ENCODE results near the gene NRXN3. TPM values are rescaled to one million over a fixed set of nuclear protein-coding genes. Genes with fewer than 3 reads are reported as not detected.

NRXN3 gene
- total and polyA plus RNA-seq, 8 donors, result 0.53 to 2.5 (median 1.5) TPM

DNA sequence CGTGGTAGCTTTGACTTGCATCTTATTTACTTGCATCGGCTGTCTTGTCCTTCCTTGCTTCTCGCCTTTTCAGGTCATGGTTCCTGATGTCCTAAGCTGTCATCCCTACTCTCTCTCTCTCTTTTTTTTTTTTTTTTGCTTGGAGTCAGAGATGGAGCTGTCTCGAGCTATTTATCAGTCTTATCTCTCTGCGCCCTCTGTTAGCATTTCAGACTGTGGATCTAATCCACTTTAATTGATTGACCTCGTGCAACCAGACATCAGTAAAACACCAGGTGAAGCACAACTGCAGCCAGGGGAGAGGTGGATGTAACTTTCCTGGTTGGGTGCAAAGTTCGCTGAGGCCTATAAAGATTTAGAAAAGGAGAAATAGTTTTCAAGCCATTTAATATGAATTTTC is 1486.3 kb downstream of the NRXN3 start:
- H3K4me3 ChIP-seq, result no peak overlapping the region
- ATAC-seq (no peak), DNase-seq (no peak), FAIRE-seq (no peak)
- TF ChIP-seq, protein P1, sequence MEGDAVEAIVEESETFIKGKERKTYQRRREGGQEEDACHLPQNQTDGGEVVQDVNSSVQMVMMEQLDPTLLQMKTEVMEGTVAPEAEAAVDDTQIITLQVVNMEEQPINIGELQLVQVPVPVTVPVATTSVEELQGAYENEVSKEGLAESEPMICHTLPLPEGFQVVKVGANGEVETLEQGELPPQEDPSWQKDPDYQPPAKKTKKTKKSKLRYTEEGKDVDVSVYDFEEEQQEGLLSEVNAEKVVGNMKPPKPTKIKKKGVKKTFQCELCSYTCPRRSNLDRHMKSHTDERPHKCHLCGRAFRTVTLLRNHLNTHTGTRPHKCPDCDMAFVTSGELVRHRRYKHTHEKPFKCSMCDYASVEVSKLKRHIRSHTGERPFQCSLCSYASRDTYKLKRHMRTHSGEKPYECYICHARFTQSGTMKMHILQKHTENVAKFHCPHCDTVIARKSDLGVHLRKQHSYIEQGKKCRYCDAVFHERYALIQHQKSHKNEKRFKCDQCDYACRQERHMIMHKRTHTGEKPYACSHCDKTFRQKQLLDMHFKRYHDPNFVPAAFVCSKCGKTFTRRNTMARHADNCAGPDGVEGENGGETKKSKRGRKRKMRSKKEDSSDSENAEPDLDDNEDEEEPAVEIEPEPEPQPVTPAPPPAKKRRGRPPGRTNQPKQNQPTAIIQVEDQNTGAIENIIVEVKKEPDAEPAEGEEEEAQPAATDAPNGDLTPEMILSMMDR (IDR thresholded peaks at IDR 0.05), result no peak
- no peaks in the 10 kb centered on the region for H3K9me3 ChIP-seq
- intact Hi-C loops (cut with DNase I), result no loop called here
- no peak overlapping the region for H3K27ac ChIP-seq
- H3K36me3 ChIP-seq, result no peaks in the 10 kb centered on the region
- no peaks in the 10 kb centered on the region for H3K27me3 ChIP-seq
- no peaks in the 10 kb centered on the region for H3K4me1 ChIP-seq
- WGBS, 2 donors, result 49 to 56% methylated on average over 7 of the region's 7 CpGs

DNA sequence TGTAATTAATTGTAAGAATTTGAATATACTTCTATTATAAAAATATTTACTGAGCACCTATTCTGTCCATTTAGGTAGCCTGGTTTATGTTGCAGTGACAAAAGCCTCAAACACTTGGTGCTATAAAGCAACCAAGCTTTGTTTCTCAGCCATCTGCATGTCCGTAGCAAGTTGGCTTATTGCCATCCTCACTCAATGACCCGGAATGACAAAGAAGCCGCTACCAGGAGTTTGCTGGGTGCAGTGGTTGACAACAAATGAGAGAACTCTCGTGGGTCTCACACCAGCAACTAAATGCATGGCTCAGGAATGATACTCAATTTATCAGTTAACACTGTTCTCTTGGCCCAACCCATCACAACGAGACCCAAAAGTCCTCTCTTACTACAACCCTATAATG is 1488.0 kb downstream of the NRXN3 start:
- ATAC-seq (no peak), FAIRE-seq (no peak), DNase-seq (no peak)
- no peak overlapping the region for H3K27ac ChIP-seq
- no peaks in the 10 kb centered on the region for H3K4me1 ChIP-seq
- no peaks in the 10 kb centered on the region for H3K9me3 ChIP-seq
- H3K4me3 ChIP-seq, result no peak overlapping the region
- 70 to 86% methylated on average over 5 of the region's 5 CpGs for WGBS, 2 donors
- no peaks in the 10 kb centered on the region for H3K27me3 ChIP-seq
- intact Hi-C loops (cut with DNase I), result no loop called here
- H3K36me3 ChIP-seq, result no peaks in the 10 kb centered on the region
- TF ChIP-seq, protein P1 (IDR thresholded peaks at IDR 0.05), result no peak

DNA sequence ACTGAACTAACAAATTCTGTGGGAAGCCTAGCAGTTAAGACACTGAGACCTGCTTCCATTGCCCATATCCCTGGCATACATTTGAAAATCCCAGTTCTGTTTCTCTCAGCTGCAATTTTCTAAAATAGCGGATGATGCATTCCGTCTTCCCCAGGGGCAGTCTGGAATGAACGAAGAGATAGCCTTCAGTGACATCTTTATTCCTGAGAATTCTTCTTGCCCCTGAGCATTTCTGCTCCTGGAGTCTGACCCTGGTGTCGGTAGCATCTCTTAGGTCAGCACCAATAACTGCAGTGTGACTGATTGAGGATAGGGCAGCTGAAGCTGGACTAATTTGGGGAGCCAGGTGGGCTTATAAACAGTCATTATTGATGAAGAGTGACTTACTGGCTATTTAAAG is 1488.6 kb downstream of the NRXN3 start:
- Histone ChIP-seq H3K9me3 (no peaks in the 10 kb centered on the region), H3K27ac (no peak overlapping the region), H3K4me1 (no peaks in the 10 kb centered on the region), H3K36me3 (no peaks in the 10 kb centered on the region), H3K27me3 (no peaks in the 10 kb centered on the region), H3K4me3 (no peak overlapping the region)
- TF ChIP-seq, protein P1 (IDR thresholded peaks at IDR 0.05), result no peak
- ATAC-seq (no peak), DNase-seq (no peak), FAIRE-seq (no peak)
- intact Hi-C loops (cut with DNase I), result no loop called here
- WGBS, 2 donors, result 90 to 91% methylated on average over 4 of the region's 4 CpGs

DNA sequence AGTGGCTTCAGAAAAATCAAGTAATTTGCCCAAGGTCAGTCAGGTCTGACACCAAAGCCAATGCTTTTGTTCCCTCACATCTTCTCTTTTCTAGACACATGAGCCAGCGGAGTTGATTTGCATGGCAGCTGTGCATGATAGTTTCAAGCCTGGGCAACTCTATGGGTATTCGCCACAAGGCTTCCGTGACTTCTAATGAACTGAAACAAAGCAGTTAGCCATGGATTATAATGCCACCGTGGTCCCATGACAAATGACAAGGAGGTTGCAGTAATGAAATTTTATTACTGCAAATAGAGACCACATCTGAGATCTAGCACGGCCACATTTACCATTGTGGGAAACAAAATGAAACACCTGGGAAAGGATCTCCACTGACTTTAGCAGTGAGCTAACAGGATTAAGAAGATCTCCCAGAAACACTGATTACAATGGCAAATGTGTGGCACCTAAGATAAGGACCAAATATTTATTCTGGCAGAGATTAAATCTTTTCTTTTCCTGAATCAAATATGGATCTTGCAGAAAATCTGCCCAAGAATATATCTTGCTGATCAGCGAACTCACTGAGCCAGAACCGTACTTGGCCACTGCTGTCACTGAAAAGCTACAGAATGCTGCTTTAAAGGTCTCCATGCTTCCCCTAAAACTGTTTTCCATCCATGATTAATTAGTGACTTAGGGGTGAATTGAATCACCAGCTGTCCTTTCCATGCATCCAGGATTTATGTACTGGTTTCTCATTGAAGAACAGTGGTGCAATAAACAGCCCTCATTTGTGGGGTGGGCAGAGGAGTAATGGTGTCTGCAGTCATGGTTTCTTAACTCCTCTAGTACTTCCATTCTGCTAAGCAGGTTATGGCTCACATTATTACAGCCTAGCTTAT is 1490.1 kb downstream of the NRXN3 start:
- Histone ChIP-seq H3K4me3 (no peak overlapping the region), H3K27me3 (no peaks in the 10 kb centered on the region), H3K4me1 (no peaks in the 10 kb centered on the region), H3K27ac (no peak overlapping the region), H3K9me3 (no peaks in the 10 kb centered on the region), H3K36me3 (no peaks in the 10 kb centered on the region)
- FAIRE-seq (no peak), DNase-seq (no peak), ATAC-seq (no peak)
- 76 to 77% methylated on average over 7 of the region's 7 CpGs for WGBS, 2 donors
- TF ChIP-seq, protein P1 (IDR thresholded peaks at IDR 0.05), result no peak
- intact Hi-C loops (cut with DNase I), result no loop called here

DNA sequence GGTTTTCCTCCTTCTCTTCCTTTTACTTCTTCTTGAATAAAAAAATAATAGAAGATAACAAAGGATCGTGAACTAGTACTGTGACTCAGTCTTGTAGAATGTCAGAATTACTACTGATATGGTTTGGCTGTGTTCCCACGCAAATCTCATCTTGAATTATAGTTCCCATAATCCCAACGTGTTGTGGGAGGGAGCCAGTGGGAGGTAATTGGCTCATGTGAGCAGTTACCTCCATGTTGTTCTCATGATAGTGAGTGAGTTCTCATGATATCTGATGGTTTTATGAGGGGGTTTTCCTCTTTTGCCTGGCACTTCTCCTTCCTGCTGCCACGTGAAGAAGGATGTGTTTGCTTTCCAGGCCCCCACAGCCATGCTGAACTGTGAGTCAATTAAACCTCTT is 1491.6 kb downstream of the NRXN3 start:
- DNase-seq (no peak), ATAC-seq (peak in 1 of 4 donors; percentile 21), FAIRE-seq (no peak)
- Histone ChIP-seq H3K27ac (no peak overlapping the region), H3K4me3 (no peak overlapping the region), H3K9me3 (no peaks in the 10 kb centered on the region), H3K27me3 (no peaks in the 10 kb centered on the region), H3K4me1 (no peaks in the 10 kb centered on the region), H3K36me3 (no peaks in the 10 kb centered on the region)
- TF ChIP-seq, protein P1 (IDR thresholded peaks at IDR 0.05), result no peak
- intact Hi-C loops (cut with DNase I), result no loop called here
- 34 to 44% methylated on average over 4 of the region's 4 CpGs for WGBS, 2 donors

All from pancreas (tissue), 10 donors.